Measurements from ENCODE around the gene MFGE8.

MFGE8 gene

DNA sequence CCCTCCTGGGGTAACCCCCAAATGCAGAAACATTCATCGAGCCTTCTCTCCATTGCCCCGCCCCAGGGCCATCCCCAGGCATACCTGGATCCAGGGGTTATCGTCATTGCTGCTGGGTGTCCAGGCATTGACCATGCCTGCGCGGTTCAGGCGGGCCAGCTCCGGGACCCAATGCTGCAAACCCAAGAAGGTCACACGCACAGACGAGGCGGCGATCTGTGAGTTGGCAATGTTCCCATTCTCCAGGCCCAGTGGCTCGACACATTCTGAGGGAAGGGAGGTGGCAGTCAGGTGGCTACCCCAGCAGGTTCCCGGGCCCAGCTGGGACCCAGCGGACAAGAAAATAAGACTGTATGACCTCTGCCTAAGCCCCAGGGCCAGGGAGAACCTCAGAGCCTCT is 6.1 kb downstream of the MFGE8 start:
- no peaks in the 10 kb centered on the region for H3K9me3 ChIP-seq (ENCODE audit: low read length)
- peaks cover 2% of the 10 kb centered on the region for H3K4me1 ChIP-seq (ENCODE audit: insufficient read depth, low read length, severe bottlenecking)
- no peaks in the 10 kb centered on the region for H3K9me2 ChIP-seq (ENCODE audit: low read depth, low read length)
- H3K79me2 ChIP-seq (ENCODE audit: insufficient read depth, low read length): no peaks in the 10 kb centered on the region
- no peaks in the 10 kb centered on the region for H4K20me1 ChIP-seq (ENCODE audit: insufficient read depth, low read length)
- no peak for TF ChIP-seq CTCF (IDR thresholded peaks at IDR 0.05; ENCODE audit: low read length)
- no peak for TF ChIP-seq EZH2 (IDR thresholded peaks at IDR 0.05; ENCODE audit: borderline replicate concordance, low read length)
- H3K4me2 ChIP-seq (ENCODE audit: low read length): no peak overlapping the region
- H3K27me3 ChIP-seq (ENCODE audit: insufficient read depth, low read length): no peaks in the 10 kb centered on the region
- no peak overlapping the region for H2AFZ ChIP-seq (ENCODE audit: low read length)
- H3K4me3 ChIP-seq (ENCODE audit: low read depth, low read length, poor library complexity, severe bottlenecking): no peak overlapping the region
- no peaks in the 10 kb centered on the region for H3K36me3 ChIP-seq (ENCODE audit: insufficient read depth, low read length)
- no peak overlapping the region for H3K9ac ChIP-seq (ENCODE audit: low read length)
- no peaks in the 10 kb centered on the region for H3F3A ChIP-seq (ENCODE audit: insufficient read depth, low read length)
- no peak overlapping the region for H3K27ac ChIP-seq (ENCODE audit: low read depth, low read length, poor library complexity, severe bottlenecking)

GRCh38 chr15:88906551-88906950 is 6.6 kb downstream of the MFGE8 start:
- Histone ChIP-seq H3F3A (ENCODE audit: insufficient read depth, low read length) (no peaks in the 10 kb centered on the region), H3K4me3 (ENCODE audit: low read depth, low read length, poor library complexity, severe bottlenecking) (no peak overlapping the region), H3K9me2 (ENCODE audit: low read depth, low read length) (no peaks in the 10 kb centered on the region), H3K9ac (ENCODE audit: low read length) (no peak overlapping the region), H3K4me1 (ENCODE audit: insufficient read depth, low read length, severe bottlenecking) (no peaks in the 10 kb centered on the region), H4K20me1 (ENCODE audit: insufficient read depth, low read length) (no peaks in the 10 kb centered on the region), H3K27ac (ENCODE audit: low read depth, low read length, poor library complexity, severe bottlenecking) (no peak overlapping the region), H2AFZ (ENCODE audit: low read length) (no peak overlapping the region), H3K27me3 (ENCODE audit: insufficient read depth, low read length) (no peaks in the 10 kb centered on the region), H3K4me2 (ENCODE audit: low read length) (no peak overlapping the region), H3K36me3 (ENCODE audit: insufficient read depth, low read length) (no peaks in the 10 kb centered on the region), H3K9me3 (ENCODE audit: low read length) (no peaks in the 10 kb centered on the region), H3K79me2 (ENCODE audit: insufficient read depth, low read length) (no peaks in the 10 kb centered on the region)
- TF ChIP-seq EZH2 (IDR thresholded peaks at IDR 0.05; ENCODE audit: borderline replicate concordance, low read length) (no peak), CTCF (IDR thresholded peaks at IDR 0.05; ENCODE audit: low read length) (no peak)

DNA sequence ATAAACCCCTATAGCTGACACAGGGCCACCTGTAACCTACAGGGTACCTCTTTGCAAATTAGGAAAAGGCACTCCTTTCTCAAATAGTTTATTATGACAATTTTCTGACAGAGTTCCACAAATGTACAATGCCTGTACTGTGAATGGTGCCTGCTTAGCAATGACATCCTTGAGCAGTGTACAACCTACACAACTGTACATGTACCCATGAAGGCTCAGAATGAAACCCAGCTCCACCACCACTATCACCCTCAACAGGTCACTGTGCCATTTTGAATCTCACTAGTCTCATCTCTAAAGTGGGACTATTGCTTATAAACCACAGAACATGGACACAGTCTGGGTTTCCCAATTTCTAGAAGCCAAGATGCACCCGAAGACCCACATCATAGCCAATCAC is 7.0 kb downstream of the MFGE8 start:
- no peak for TF ChIP-seq CTCF (IDR thresholded peaks at IDR 0.05; ENCODE audit: low read length)
- no peak for TF ChIP-seq EZH2 (IDR thresholded peaks at IDR 0.05; ENCODE audit: borderline replicate concordance, low read length)
- no peaks in the 10 kb centered on the region for H4K20me1 ChIP-seq (ENCODE audit: insufficient read depth, low read length)
- H3K79me2 ChIP-seq (ENCODE audit: insufficient read depth, low read length): no peaks in the 10 kb centered on the region
- H3K36me3 ChIP-seq (ENCODE audit: insufficient read depth, low read length): no peaks in the 10 kb centered on the region
- H3K27me3 ChIP-seq (ENCODE audit: insufficient read depth, low read length): no peaks in the 10 kb centered on the region
- H3K4me1 ChIP-seq (ENCODE audit: insufficient read depth, low read length, severe bottlenecking): no peaks in the 10 kb centered on the region
- H3K27ac ChIP-seq (ENCODE audit: low read depth, low read length, poor library complexity, severe bottlenecking): no peak overlapping the region
- H3F3A ChIP-seq (ENCODE audit: insufficient read depth, low read length): no peaks in the 10 kb centered on the region
- no peaks in the 10 kb centered on the region for H3K9me2 ChIP-seq (ENCODE audit: low read depth, low read length)
- no peak overlapping the region for H3K9ac ChIP-seq (ENCODE audit: low read length)
- H3K9me3 ChIP-seq (ENCODE audit: low read length): no peaks in the 10 kb centered on the region
- H2AFZ ChIP-seq (ENCODE audit: low read length): no peak overlapping the region
- H3K4me3 ChIP-seq (ENCODE audit: low read depth, low read length, poor library complexity, severe bottlenecking): no peak overlapping the region
- H3K4me2 ChIP-seq (ENCODE audit: low read length): no peak overlapping the region

All from OCI-LY1 (cell line).